Measurements from ENCODE around the gene MCM5.

GRCh38 chr22:35413624-35414023 is 13.7 kb downstream of the MCM5 start:
- TF ChIP-seq CTCF (IDR thresholded peaks at IDR 0.05) = no peak
- no peak for TF ChIP-seq POLR2A (IDR thresholded peaks at IDR 0.05)
